HS-27A (cell line): ENCODE results near the gene LRP5.
A peak's percentile ranks its signal among the peaks of the same experiment; 100 is the strongest.
"Not testable (repeated sequence)": the region's sequence is repeated elsewhere in the genome, so short reads cannot be mapped to it uniquely, and the experiment has no call there.

ENCODE experiments used
- DNase-seq: peaks from one replicate; pipeline ENCODE4 v3.0.0-alpha.2; 2012; ENCODE audit warnings: low read depth, missing footprints

The LRP5 gene

DNA sequence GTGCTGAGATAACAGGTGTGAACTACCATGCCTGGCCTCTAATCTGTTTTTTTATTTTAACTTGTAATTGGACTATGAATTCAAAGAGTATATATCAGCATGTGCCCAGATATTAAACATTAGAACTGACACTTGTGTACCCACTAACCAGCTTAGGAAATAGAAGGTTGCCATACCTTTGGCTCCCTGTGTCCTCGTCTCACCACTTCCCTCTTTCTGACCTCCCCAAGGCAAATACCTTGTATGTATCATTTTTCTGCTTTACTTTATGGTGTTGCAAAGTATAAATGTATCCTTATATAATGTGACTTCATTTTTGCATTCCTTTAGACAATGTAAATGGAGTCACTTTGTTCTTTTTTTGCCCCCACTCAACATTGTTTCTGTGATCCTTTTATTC is 157.3 kb downstream of the LRP5 start:
- no peak for DNase-seq

DNA sequence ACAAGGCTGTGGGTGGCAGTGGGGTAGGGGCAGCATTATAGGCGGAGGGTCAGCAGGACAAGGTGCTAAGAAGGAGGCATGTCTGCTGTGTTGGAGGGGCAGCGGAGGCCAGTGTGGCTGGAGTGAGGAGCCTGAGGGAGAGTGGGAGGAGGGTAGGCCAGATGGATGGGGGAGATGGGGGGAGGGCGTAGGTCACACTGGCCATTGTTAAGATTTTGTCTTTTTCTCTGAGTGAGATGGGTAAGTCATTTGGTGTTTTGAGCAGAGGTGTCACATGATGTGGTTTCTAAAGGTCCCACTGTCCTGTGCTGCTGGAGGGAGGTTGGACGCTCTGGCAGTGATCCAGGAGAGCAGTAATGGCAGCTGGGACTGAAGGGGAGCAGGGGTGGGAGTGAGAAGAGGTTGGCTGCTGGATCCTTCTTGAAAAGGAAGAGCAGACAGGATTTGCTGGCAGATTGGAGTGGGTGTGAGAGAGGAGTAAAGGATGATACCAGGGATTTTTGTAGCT is 158.0 kb downstream of the LRP5 start:
- no peak for DNase-seq

DNA sequence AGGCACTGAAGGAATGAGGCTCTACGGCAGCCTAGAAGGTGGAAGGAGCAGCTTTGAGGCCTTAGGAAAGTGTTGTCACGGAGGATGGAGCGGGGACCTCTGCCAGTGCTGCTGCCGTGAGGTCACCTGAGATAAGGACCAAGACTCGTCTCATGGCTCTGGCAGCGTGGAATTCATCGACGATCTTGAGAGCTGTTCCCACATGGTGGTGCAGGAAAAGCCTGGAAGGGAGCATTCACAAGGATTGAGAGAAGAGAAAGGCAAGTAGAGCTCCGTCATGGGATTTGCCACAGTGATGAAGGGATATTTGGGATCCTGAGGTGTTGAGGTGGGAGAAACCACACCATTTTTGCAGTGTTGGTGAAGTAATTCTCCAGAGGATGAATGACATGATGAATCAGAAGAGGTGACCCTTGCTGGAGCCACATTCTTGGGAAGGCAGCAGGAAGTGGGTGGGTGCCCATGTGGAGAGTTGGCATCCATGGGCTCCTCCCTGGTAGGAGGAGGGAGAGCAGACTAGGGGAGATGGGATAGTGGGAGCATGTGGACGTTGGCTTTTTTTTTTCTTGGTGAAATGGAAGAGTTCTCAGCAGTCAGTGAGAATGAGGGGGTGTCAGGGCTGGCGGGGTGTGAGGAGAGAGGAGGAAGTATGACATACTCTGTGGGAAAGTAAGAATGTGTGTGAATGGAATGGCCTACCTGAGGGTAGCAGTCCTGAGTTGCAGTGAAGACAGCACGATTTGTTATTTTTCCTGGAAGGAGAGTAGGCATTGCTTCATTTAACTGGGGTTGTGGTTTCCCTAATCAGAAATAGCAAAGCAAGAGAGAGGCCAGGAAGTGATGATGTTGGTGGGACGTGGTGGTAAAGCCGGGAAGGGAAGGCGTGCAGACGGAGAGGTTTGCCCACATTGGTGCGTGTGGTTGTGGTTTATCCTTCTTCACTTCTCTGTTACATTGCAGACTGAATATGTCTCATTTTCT is 159.3 kb downstream of the LRP5 start:
- DNase-seq: peak; percentile 46

DNA sequence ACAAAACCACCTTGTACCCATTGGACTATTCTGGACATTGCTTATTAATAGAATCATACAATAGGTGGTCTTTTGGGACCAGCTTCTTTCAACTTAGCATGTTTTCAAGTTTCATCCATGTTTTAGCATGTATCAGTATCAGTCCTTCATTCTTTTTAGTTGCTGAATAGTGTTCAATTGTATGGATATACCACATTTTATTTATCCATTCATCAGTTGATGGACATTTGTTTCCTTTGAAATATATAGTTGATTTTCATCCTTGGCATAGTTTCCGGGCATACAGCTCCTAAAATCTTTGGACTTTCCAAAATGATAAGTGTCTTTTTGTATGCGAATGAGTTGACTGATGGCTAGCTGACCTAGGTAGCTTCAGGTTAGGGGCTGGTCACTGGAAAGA is 160.4 kb downstream of the LRP5 start:
- no peak for DNase-seq

DNA sequence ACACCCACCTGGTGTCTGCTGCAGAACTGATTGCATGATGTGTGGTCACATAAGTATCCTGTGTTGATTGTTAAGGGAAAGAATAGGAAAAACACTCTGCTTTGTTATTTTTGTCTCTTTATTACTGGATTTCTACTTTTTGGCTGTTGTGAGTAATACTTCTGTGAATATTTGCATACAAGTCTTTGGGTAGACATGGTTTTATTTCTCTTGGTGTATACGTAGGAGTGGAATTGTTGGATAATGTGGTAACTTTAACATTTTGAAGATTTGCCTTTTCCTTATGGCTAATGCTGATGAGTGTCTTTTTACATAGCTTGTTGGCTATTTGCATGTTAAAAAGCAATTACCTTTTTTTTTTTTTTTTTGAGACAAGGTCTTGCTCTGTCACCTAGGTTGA is 161.3 kb downstream of the LRP5 start:
- no peak for DNase-seq

DNA sequence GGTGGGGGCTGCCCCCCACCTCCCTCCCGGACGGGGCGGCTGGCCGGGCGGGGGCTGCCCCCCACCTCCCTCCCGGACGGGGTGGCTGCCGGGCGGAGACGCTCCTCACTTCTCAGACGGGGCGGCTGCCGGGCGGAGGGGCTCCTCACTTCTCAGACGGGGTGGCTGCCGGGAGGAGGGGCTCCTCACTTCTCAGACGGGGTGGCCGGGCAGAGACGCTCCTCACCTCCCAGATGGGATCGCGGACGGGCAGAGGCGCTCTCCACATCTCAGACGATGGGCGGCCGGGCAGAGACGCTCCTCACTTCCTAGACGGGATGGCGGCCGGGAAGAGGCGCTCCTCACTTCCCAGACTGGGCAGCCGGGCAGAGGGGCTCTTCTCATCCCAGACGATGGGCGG is 163.2 kb downstream of the LRP5 start:
- DNase-seq: not testable (repeated sequence)

DNA sequence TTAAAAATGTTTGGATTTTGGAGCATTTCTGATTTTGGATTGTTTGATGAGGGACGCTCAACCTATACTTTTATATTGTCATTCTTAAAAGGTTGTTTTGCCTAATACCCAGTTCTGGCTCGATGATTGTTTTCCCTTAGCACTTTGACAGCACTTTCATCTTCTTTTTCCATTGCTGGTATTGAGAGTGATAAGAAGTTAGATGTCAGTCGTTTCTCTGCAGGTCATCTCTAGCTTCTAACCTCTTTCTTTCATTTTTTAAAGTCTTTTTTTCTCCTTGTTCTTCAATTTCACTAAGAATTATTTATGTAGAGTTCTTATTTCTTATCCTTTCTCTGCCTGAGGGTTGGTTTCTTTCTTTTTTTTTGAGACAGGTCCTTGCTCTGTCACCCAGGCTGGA is 167.0 kb downstream of the LRP5 start:
- no peak for DNase-seq

DNA sequence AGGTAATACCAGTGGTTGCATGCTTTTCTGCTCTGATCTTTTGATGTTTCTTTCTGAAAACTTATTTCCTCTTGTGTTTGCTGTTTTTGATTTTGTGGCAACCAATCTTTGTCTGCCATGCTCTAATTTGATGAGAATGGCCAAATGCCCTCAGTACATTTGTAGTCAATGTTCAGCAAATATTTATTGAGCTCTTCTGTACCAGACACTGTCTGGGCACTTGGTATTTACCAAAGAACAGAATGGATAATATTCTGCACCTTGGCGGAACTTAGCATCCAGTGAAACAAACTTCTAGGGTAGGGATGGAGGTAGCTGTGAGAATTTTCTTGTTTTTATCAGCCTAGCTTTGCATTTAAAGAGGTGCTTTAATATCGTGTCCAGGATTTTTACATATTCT is 167.8 kb downstream of the LRP5 start:
- DNase-seq: no peak

DNA sequence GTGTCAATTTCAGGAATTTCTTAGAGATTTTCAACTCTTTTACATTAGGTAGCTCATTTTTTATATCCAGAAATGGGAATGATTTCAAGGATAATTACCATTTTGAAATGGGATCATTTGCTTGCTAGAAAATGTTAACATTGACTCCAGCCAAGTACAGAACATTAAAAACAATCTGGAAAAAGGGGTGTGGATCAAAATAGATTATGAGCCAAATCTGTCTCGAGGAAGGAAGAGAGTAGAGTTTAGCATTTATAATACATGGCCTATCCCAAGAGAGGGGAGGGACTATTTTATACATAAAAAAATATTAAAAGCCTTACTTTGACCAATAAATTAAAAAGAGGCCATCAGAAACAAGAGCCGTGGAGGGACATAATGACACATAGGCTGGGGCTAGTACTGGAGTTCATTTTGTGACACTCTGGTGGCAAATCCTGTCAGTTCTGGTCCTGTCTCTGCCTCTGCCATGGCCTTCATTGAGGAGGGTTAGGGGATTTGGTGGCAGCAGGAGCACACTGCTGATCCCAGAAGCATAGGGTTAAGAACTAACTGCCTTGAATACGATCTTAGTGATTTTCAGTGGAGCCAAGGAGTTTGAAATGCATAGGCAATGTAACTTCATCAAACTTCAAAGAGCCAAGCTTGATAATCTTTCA is 168.6 kb downstream of the LRP5 start:
- DNase-seq: no peak

DNA sequence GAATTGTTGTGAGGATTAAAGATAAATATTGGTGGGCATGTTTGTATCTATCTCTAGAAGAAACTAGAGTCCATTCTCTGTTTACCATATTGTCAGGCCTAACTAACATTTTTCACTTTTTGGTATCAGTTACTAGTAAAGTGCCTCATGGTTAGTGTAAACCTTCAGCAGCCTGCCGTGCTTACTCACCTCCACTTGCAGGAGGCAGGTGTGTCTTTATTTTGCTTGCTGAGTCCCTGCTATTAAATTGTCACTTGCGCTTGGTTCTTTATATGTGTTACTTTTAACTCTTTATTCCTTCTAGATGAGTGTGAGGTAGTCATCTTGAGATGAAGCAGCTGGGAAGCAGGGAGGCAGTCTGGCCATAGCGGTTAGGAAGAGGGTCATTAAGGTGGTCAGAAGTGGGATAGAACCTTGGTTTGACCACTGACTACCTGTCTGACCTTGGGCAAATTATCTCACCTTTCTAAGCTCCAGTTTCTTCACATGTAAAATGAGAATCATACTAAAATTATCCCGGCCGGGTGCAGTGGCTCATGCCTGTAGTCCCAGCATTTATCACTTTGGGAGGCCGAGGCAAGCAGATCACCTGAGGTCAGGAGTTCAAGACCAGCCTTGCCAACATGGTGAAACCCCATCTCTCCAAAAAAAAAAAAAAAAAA is 169.3 kb downstream of the LRP5 start:
- DNase-seq: no peak

DNA sequence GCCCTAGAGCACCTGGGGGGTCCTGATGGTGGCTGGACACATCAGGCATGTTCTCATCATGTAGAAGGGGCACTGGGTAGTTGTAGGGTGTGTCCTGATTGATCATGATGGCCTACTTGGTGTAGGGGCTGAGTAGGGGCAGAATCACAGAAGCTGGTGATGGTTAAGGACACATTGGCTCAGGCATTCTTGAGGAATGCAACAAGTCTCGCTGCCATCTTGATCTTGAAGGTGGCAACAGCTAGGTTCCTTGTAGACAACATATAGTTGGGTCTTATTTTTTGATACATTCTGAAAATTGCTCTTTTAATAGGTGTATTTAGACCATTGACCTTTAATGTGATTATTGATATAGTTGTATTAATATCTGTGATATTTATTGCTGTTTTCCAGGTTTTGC is 176.2 kb downstream of the LRP5 start:
- no peak for DNase-seq

DNA sequence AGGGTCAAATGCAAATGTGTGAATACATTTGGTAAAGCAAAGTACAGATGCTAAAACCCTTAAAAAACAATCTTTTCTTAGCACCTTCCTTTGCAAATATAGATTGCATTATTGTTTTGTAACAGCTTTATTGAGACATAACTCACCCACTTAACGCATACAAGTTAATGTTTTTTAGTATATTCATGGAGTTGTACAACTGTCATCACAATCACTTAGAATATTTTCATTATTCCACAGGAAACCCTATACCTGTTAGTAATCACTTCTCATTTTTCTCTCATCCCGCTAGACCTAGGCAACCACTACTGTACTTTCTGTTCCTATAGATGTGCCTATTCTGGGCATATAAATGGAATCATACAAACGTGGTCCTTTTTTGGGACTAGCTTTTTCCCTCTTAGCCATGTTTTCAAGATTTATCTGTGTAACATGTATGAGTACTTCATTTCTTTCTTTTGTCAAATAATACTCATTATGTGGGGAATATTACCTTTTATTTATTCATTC is 182.9 kb downstream of the LRP5 start:
- no peak for DNase-seq

DNA sequence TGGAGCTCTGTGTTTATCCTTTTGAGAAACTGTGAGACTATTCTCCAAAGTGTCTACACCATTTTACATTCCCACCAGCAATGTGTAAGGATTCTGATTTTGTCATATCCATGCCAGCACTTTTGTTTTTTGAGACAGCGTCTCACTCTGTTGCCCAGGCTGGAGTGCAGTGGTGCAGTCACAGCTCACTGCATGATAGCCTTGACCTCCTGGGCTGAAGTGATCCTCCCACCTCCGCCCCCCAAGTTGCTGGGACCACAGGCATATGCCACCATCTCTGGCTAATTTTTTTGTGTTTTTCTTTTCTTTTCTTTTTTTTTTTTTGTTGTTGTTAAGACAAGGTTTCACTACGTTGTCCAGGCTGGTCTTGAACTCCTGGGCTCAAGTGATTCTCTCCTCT is 183.5 kb downstream of the LRP5 start:
- DNase-seq: no peak

DNA sequence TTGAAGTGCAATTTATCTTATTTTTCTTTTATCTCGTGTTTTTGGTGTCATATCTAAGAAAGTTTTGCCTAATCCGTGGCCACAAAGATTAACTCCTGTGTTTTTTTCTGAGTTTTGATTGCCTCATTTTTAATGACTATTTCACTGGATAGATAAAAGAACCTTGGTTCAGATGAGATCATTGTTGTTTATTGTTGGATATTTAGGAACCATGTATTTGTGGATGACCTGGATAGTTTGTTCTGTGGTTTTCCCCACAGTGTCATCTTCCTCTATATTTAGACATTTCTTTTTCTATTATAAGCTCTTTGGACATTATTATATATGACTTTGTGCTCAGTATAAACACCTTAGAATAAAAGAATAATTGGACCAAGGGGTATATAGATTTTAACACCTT is 185.4 kb downstream of the LRP5 start:
- no peak for DNase-seq

DNA sequence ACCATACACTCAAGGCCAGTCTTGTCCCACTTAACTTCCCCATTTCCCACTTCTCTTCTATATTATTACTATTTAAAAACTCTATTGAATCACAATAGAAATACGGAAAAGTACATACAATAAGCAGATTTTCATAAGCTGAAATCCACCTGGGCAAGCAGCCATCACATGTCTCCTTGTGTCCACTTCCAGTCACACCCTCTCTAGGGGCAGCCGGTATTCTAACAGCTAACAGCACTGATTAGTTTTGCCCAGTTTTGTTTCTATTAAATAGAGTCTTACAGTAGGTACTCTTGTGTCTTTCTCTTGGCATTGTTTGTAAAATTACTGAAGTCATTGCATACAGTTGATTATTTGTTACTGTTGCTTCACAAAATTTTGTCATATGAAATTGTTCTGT is 185.9 kb downstream of the LRP5 start:
- no peak for DNase-seq
